Measurements from ENCODE around the gene ZHX3. TPM values are rescaled to one million over a fixed set of nuclear protein-coding genes. Genes with fewer than 3 reads are reported as not detected.

The ZHX3 gene
- total RNA-seq, 5 donors from 2014 or later (not counting 1 experiment from before 2014, with no cell fraction given), result 7.0 to 11.1 (median 10.5) TPM

DNA sequence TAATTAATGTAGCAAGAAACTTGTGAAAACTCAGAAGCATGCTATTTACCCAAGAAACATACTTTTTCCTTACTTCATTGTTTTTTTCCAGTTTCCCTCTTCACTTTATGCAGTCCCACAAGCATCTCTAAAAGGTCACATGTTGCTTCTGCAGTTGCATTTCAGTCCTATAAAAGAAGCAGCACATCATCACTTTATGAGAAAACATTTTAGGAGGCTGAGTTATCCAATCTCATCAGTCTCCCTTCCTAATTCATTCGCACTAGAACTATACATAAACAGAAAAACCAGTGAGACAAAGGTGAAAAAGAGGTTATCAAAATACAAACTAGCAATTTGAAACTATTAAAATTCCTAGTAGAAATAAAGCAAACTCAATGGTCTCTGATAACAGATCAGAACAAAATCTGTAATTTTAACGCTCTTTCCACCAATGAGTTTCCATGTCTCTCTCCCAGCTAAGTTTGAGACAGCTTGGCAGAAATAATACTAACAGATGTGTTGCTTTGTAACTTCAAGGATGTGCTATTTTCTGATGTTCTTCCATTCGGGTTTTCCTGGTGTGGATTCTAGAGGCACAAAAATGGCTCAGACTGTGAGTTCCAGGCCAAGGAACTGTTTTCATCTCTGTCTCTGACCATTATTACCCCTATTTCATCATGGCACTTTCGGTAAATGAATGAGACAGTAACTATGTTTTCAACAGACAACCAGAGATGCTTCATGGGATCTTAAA lies 48.4 kb downstream of the ZHX3 start:
- no peak for ATAC-seq (replicated peaks in 1 of 4)
- ChIA-PET CTCF (no interaction called here), POLR2A (interaction anchor here in 1 of 2 donors (0.6 kb wide), 1 partner anchor 55 kb away, joined by 3 read pairs; no protein-coding TSS in a partner anchor)
- Mint-ChIP-seq H3K36me3 (peaks cover 16% of the 10 kb centered on the region), H3K9me3 (no peaks in the 10 kb centered on the region), H3K27ac (no peak overlapping the region), H3K4me1 (peaks cover 0 to 2% (median 0%) of the 10 kb centered on the region in 3 donors), H3K4me3 (no peak overlapping the region), H3K27me3 (no peaks in the 10 kb centered on the region)
- H3K36me3 ChIP-seq (ENCODE audit: control insufficient read depth in 2 of 2, extremely low read depth in 1 of 2, insufficient read depth in 1 of 2, low read length in 1 of 2), result no peaks in the 10 kb centered on the region
- H3K27ac ChIP-seq (ENCODE audit: low read length), result no peak overlapping the region
- H3K4me1 ChIP-seq (ENCODE audit: control insufficient read depth in 1 of 2, extremely low read depth in 1 of 2, insufficient read depth in 2 of 2, low read length in 2 of 2), result no peaks in the 10 kb centered on the region
- H3K4me3 ChIP-seq (ENCODE audit: control insufficient read depth in 1 of 2, extremely low read depth in 1 of 2, low read length in 1 of 2), result no peak overlapping the region
- WGBS (ENCODE audit: insufficient coverage), result 92% methylated on average over 2 of the region's 4 CpGs
- no peaks in the 10 kb centered on the region for H3K27me3 ChIP-seq (replicated peaks in 1 of 2; ENCODE audit: control insufficient read depth in 2 of 2, extremely low read depth in 1 of 2, insufficient read depth in 2 of 2, low read length in 1 of 2)
- no peak for DNase-seq
- no peaks in the 10 kb centered on the region for H3K9me3 ChIP-seq

- Histone ChIP-seq H3K4me1 (ENCODE audit: control insufficient read depth in 1 of 2, extremely low read depth in 1 of 2, insufficient read depth in 2 of 2, low read length in 2 of 2) (no peaks in the 10 kb centered on the region), H3K27ac (ENCODE audit: low read length) (no peak overlapping the region), H3K9me3 (no peaks in the 10 kb centered on the region), H3K27me3 (replicated peaks in 1 of 2; ENCODE audit: control insufficient read depth in 2 of 2, extremely low read depth in 1 of 2, insufficient read depth in 2 of 2, low read length in 1 of 2) (no peaks in the 10 kb centered on the region), H3K4me3 (ENCODE audit: control insufficient read depth in 1 of 2, extremely low read depth in 1 of 2, low read length in 1 of 2) (no peak overlapping the region), H3K36me3 (ENCODE audit: control insufficient read depth in 2 of 2, extremely low read depth in 1 of 2, insufficient read depth in 1 of 2, low read length in 1 of 2) (no peaks in the 10 kb centered on the region)
- no peak overlapping the region for H3K4me3 Mint-ChIP-seq
- H3K4me1 Mint-ChIP-seq, result no peaks in the 10 kb centered on the region
- H3K9me3 Mint-ChIP-seq, result no peaks in the 10 kb centered on the region
- no CpG with 5 or more reads among the region's 1 CpG for WGBS (ENCODE audit: insufficient coverage)
- no peak for DNase-seq
- H3K27me3 Mint-ChIP-seq, result no peaks in the 10 kb centered on the region
- ChIA-PET POLR2A (no interaction called here), CTCF (no interaction called here)
- no peak for ATAC-seq (replicated peaks in 1 of 4)
- H3K27ac Mint-ChIP-seq, result no peak overlapping the region
- peaks cover 16% of the 10 kb centered on the region for H3K36me3 Mint-ChIP-seq
Measured at GRCh38 chr20:41268402-41268801, 49.1 kb downstream of the ZHX3 start.

GRCh38 chr20:41265938-41266337 lies 51.6 kb downstream of the ZHX3 start:
- H3K36me3 ChIP-seq (ENCODE audit: control insufficient read depth in 2 of 2, extremely low read depth in 1 of 2, insufficient read depth in 1 of 2, low read length in 1 of 2), result no peaks in the 10 kb centered on the region
- POLR2A ChIA-PET, result no interaction called here
- H3K27me3 ChIP-seq (replicated peaks in 1 of 2; ENCODE audit: control insufficient read depth in 2 of 2, extremely low read depth in 1 of 2, insufficient read depth in 2 of 2, low read length in 1 of 2), result no peaks in the 10 kb centered on the region
- ATAC-seq (replicated peaks in 1 of 4) (no peak), DNase-seq (no peak)
- Mint-ChIP-seq H3K4me1 (no peaks in the 10 kb centered on the region), H3K4me3 (no peak overlapping the region), H3K36me3 (peaks cover 16% of the 10 kb centered on the region), H3K27ac (no peak overlapping the region), H3K27me3 (no peaks in the 10 kb centered on the region), H3K9me3 (no peaks in the 10 kb centered on the region)
- CTCF ChIA-PET, result no interaction called here
- no peak overlapping the region for H3K4me3 ChIP-seq (ENCODE audit: control insufficient read depth in 1 of 2, extremely low read depth in 1 of 2, low read length in 1 of 2)
- H3K27ac ChIP-seq (ENCODE audit: low read length), result no peak overlapping the region
- H3K9me3 ChIP-seq, result no peaks in the 10 kb centered on the region
- 100% methylated on average over 1 of the region's 2 CpGs for WGBS (ENCODE audit: insufficient coverage)
- no peaks in the 10 kb centered on the region for H3K4me1 ChIP-seq (ENCODE audit: control insufficient read depth in 1 of 2, extremely low read depth in 1 of 2, insufficient read depth in 2 of 2, low read length in 2 of 2)

DNA sequence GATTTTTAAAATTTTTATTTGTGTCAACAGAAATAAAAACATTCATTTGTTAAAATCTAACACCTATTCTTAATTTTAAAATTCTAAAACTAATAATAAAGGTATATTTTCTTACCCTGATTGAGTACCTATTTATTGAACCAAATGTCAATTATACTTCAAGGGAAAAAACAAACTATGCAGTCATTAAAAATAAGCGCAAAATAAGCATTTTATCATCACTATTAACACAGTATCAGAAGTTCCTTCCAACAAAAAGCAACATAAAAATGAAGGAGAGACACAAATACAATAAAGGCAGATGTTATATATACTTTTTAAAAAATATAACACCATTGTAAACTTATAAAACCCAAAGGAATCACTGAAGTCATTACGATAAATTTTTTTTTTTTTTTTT lies 52.7 kb downstream of the ZHX3 start:
- Mint-ChIP-seq H3K36me3 (peaks cover 16% of the 10 kb centered on the region), H3K4me3 (no peak overlapping the region), H3K27ac (no peak overlapping the region), H3K27me3 (no peaks in the 10 kb centered on the region), H3K9me3 (no peaks in the 10 kb centered on the region), H3K4me1 (no peaks in the 10 kb centered on the region)
- WGBS (ENCODE audit: insufficient coverage), result no CpG with 5 or more reads among the region's 2 CpGs
- Histone ChIP-seq H3K27me3 (replicated peaks in 1 of 2; ENCODE audit: control insufficient read depth in 2 of 2, extremely low read depth in 1 of 2, insufficient read depth in 2 of 2, low read length in 1 of 2) (no peaks in the 10 kb centered on the region), H3K4me1 (ENCODE audit: control insufficient read depth in 1 of 2, extremely low read depth in 1 of 2, insufficient read depth in 2 of 2, low read length in 2 of 2) (no peaks in the 10 kb centered on the region), H3K27ac (ENCODE audit: low read length) (no peak overlapping the region), H3K9me3 (no peaks in the 10 kb centered on the region), H3K36me3 (ENCODE audit: control insufficient read depth in 2 of 2, extremely low read depth in 1 of 2, insufficient read depth in 1 of 2, low read length in 1 of 2) (no peaks in the 10 kb centered on the region), H3K4me3 (ENCODE audit: control insufficient read depth in 1 of 2, extremely low read depth in 1 of 2, low read length in 1 of 2) (no peak overlapping the region)
- POLR2A ChIA-PET, result interaction anchor here in 1 of 2 donors (0.6 kb wide), 1 partner anchor 213 kb away, joined by 10 read pairs; no protein-coding TSS in a partner anchor
- no peak for ATAC-seq (replicated peaks in 1 of 4)
- CTCF ChIA-PET, result no interaction called here
- DNase-seq, result no peak

DNA sequence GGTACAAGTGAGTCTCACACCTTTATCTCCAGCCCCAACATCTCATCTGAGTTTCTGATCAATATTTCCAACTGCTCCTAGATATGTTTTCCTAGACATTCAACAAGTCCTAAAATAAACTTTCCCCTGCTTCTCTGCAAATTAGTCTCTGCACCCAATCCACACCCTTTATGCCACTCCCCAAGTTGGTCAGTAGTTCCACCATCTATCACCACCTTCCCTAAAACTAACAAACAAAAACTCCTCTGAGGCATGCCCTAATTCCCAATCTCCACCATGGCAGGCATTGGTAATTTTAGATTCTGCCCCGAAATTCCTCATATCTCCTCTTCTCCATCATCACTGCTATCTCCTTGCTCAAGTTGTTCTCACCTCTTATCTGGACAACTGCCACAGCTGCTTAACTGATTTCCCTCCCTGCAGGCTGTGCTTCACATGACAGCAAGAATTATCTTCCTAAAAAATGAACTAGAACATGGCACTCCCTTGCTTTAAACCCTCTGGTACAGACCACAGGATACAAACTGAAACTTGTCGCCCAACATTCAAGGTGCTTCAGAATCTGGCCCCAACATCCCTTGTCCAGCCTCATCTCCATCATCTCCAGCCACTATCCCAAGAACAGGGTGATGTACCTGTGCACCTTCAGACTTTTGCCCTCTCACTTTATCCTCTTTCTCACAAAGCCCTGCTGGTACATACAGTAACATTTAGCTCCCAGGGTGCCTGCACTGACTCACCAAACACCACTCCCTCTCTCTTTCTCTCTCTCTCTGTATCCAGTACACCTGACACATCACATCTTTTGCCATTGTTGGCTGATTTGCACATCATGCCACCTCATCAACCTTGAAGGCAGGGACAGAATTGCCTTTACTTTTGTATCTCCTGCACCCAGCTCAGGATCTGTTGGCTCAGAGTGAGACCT lies 55.5 kb downstream of the ZHX3 start:
- no peak overlapping the region for H3K4me3 Mint-ChIP-seq
- no peaks in the 10 kb centered on the region for H3K27me3 Mint-ChIP-seq
- Histone ChIP-seq H3K27ac (ENCODE audit: low read length) (no peak overlapping the region), H3K9me3 (no peaks in the 10 kb centered on the region), H3K4me1 (ENCODE audit: control insufficient read depth in 1 of 2, extremely low read depth in 1 of 2, insufficient read depth in 2 of 2, low read length in 2 of 2) (no peaks in the 10 kb centered on the region), H3K4me3 (ENCODE audit: control insufficient read depth in 1 of 2, extremely low read depth in 1 of 2, low read length in 1 of 2) (no peak overlapping the region), H3K36me3 (ENCODE audit: control insufficient read depth in 2 of 2, extremely low read depth in 1 of 2, insufficient read depth in 1 of 2, low read length in 1 of 2) (no peaks in the 10 kb centered on the region), H3K27me3 (replicated peaks in 1 of 2; ENCODE audit: control insufficient read depth in 2 of 2, extremely low read depth in 1 of 2, insufficient read depth in 2 of 2, low read length in 1 of 2) (no peaks in the 10 kb centered on the region)
- no peaks in the 10 kb centered on the region for H3K4me1 Mint-ChIP-seq
- ChIA-PET POLR2A (no interaction called here), CTCF (no interaction called here)
- no peak for ATAC-seq (replicated peaks in 1 of 4)
- peaks cover 7% of the 10 kb centered on the region for H3K36me3 Mint-ChIP-seq
- WGBS (ENCODE audit: insufficient coverage), result 82% methylated on average over 2 of the region's 2 CpGs
- DNase-seq, result no peak
- no peak overlapping the region for H3K27ac Mint-ChIP-seq
- no peaks in the 10 kb centered on the region for H3K9me3 Mint-ChIP-seq

- H3K36me3 ChIP-seq (ENCODE audit: control insufficient read depth in 2 of 2, extremely low read depth in 1 of 2, insufficient read depth in 1 of 2, low read length in 1 of 2), result no peaks in the 10 kb centered on the region
- Mint-ChIP-seq H3K4me3 (no peak overlapping the region), H3K27ac (no peak overlapping the region), H3K27me3 (no peaks in the 10 kb centered on the region), H3K36me3 (peaks cover 7% of the 10 kb centered on the region), H3K9me3 (no peaks in the 10 kb centered on the region), H3K4me1 (no peaks in the 10 kb centered on the region)
- no peak overlapping the region for H3K27ac ChIP-seq (ENCODE audit: low read length)
- H3K4me3 ChIP-seq (ENCODE audit: control insufficient read depth in 1 of 2, extremely low read depth in 1 of 2, low read length in 1 of 2), result no peak overlapping the region
- DNase-seq (no peak), ATAC-seq (replicated peaks in 1 of 4) (no peak)
- H3K27me3 ChIP-seq (replicated peaks in 1 of 2; ENCODE audit: control insufficient read depth in 2 of 2, extremely low read depth in 1 of 2, insufficient read depth in 2 of 2, low read length in 1 of 2), result no peaks in the 10 kb centered on the region
- ChIA-PET POLR2A (no interaction called here), CTCF (no interaction called here)
- H3K4me1 ChIP-seq (ENCODE audit: control insufficient read depth in 1 of 2, extremely low read depth in 1 of 2, insufficient read depth in 2 of 2, low read length in 2 of 2), result no peaks in the 10 kb centered on the region
- no peaks in the 10 kb centered on the region for H3K9me3 ChIP-seq
Measured at GRCh38 chr20:41261260-41261659, 56.3 kb downstream of the ZHX3 start.
